ENCODE results near the gene OR1I1. TPM values are rescaled to one million over a fixed set of nuclear protein-coding genes. Genes with fewer than 3 reads are reported as not detected.

Gene OR1I1
- total RNA-seq, 1 donor from 2014 or later, result not detected

DNA sequence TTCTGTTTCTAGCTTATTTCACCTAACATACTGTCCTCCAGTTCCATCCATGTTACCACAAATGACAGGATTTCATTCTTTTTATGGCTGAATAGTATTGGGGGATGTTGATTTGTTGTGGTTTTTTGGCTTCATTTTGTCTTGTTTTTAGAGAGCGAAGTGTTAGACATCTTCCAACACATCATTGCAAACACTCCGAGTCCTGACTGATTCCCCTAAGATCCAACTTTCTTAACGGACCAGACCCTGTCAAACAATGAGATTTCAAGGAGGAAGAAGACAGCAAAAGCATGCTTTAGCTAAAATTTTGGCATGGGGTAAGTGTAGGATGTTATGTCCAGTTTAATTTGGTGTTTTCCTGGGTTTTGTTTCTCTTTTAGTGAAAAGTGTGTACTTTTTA, 36.5 kb upstream of the OR1I1 start:
- Mint-ChIP-seq H3K9me3 (no peaks in the 10 kb centered on the region), H3K27me3 (ENCODE audit: insufficient read depth, low read depth) (peaks cover 5% of the 10 kb centered on the region), H3K27ac (no peak overlapping the region), H3K4me1 (no peaks in the 10 kb centered on the region), H3K36me3 (no peaks in the 10 kb centered on the region), H3K4me3 (no peak overlapping the region)
- TF ChIP-seq EZH2 (IDR thresholded peaks at IDR 0.05) (no peak), EZH2phosphoT487 (IDR thresholded peaks at IDR 0.05) (no peak)
- TF ChIP-seq, protein P1, sequence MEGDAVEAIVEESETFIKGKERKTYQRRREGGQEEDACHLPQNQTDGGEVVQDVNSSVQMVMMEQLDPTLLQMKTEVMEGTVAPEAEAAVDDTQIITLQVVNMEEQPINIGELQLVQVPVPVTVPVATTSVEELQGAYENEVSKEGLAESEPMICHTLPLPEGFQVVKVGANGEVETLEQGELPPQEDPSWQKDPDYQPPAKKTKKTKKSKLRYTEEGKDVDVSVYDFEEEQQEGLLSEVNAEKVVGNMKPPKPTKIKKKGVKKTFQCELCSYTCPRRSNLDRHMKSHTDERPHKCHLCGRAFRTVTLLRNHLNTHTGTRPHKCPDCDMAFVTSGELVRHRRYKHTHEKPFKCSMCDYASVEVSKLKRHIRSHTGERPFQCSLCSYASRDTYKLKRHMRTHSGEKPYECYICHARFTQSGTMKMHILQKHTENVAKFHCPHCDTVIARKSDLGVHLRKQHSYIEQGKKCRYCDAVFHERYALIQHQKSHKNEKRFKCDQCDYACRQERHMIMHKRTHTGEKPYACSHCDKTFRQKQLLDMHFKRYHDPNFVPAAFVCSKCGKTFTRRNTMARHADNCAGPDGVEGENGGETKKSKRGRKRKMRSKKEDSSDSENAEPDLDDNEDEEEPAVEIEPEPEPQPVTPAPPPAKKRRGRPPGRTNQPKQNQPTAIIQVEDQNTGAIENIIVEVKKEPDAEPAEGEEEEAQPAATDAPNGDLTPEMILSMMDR (IDR thresholded peaks at IDR 0.05), result no peak
- H2AFZ ChIP-seq (replicated peaks), result no peak overlapping the region
- no peaks in the 10 kb centered on the region for H3K27me3 ChIP-seq
- no peaks in the 10 kb centered on the region for H3K36me3 ChIP-seq
- no peaks in the 10 kb centered on the region for H3K9me3 ChIP-seq (ENCODE audit: low read depth)
- no peak overlapping the region for H3K4me3 ChIP-seq
- no peak overlapping the region for H3K4me2 ChIP-seq
- H3K27ac ChIP-seq, result no peak overlapping the region
- H4K20me1 ChIP-seq (ENCODE audit: low read depth), result no peaks in the 10 kb centered on the region
- no peak for DNase-seq (ENCODE audit: low spot score)
- H3K79me2 ChIP-seq (ENCODE audit: low read depth), result no peaks in the 10 kb centered on the region
- H3K4me1 ChIP-seq, result no peaks in the 10 kb centered on the region
- H3K9ac ChIP-seq, result no peak overlapping the region
- no peaks in the 10 kb centered on the region for H3F3A ChIP-seq (ENCODE audit: low read depth)

DNA sequence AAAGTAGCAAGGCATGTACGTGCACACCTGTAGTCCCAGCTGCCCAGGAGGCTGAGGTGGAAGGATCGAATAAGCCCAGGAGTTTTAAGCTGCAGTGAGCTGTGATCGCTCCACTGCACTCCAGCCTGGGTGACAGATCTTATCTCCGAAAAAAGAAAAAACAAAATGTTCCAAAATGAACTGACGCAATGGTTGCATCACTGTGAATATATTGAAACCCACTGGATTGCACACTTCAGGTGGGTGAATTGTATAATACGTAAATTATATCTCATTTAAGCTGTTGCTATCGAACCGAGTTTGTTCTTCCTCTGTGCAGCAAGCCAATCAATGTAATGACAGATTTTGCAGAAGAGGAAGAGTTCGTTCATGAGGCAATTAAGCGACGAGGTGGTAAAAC, 34.3 kb upstream of the OR1I1 start:
- H3K27ac ChIP-seq, result no peak overlapping the region
- no peaks in the 10 kb centered on the region for H3K36me3 ChIP-seq
- Mint-ChIP-seq H3K4me3 (no peak overlapping the region), H3K9me3 (no peaks in the 10 kb centered on the region), H3K27me3 (ENCODE audit: insufficient read depth, low read depth) (peaks cover 12% of the 10 kb centered on the region), H3K4me1 (no peaks in the 10 kb centered on the region), H3K36me3 (no peaks in the 10 kb centered on the region), H3K27ac (no peak overlapping the region)
- no peak overlapping the region for H3K9ac ChIP-seq
- TF ChIP-seq, protein P1 (IDR thresholded peaks at IDR 0.05), result no peak
- TF ChIP-seq EZH2 (IDR thresholded peaks at IDR 0.05) (no peak), EZH2phosphoT487 (IDR thresholded peaks at IDR 0.05) (no peak)
- H4K20me1 ChIP-seq (ENCODE audit: low read depth), result no peaks in the 10 kb centered on the region
- H3K4me3 ChIP-seq, result no peak overlapping the region
- no peaks in the 10 kb centered on the region for H3K9me3 ChIP-seq (ENCODE audit: low read depth)
- DNase-seq (ENCODE audit: low spot score), result no peak
- no peak overlapping the region for H2AFZ ChIP-seq (replicated peaks)
- H3F3A ChIP-seq (ENCODE audit: low read depth), result no peaks in the 10 kb centered on the region
- H3K4me1 ChIP-seq, result no peaks in the 10 kb centered on the region
- no peaks in the 10 kb centered on the region for H3K27me3 ChIP-seq
- no peaks in the 10 kb centered on the region for H3K79me2 ChIP-seq (ENCODE audit: low read depth)
- no peak overlapping the region for H3K4me2 ChIP-seq

DNA sequence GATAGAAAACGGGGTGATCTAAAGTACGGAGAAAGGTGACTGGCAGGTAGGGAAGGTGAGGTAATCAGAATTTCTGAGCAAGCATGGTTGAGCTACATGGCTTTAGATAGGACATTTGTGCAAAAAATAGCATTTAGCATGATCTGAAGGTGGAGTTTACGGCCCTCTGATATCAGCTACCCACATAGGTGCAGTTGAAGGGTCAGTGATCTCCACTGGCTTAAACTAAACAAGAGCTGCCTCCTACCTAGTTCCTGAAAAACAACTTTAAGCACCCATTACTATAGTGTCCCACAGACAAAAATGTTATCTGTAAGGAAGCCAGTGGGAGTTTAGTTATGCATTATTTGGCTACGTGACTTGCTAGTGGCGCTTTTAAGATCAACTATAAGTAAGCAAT, 33.9 kb upstream of the OR1I1 start:
- no peaks in the 10 kb centered on the region for H3K4me1 ChIP-seq
- no peak overlapping the region for H3K4me3 Mint-ChIP-seq
- no peak overlapping the region for H3K4me2 ChIP-seq
- H2AFZ ChIP-seq (replicated peaks), result no peak overlapping the region
- no peak for DNase-seq (ENCODE audit: low spot score)
- no peak overlapping the region for H3K9ac ChIP-seq
- no peaks in the 10 kb centered on the region for H3K9me3 Mint-ChIP-seq
- no peaks in the 10 kb centered on the region for H3K27me3 ChIP-seq
- H3K27me3 Mint-ChIP-seq (ENCODE audit: insufficient read depth, low read depth), result peaks cover 12% of the 10 kb centered on the region
- no peaks in the 10 kb centered on the region for H3K4me1 Mint-ChIP-seq
- H3K4me3 ChIP-seq, result no peak overlapping the region
- no peaks in the 10 kb centered on the region for H3K79me2 ChIP-seq (ENCODE audit: low read depth)
- no peaks in the 10 kb centered on the region for H4K20me1 ChIP-seq (ENCODE audit: low read depth)
- no peaks in the 10 kb centered on the region for H3K36me3 ChIP-seq
- H3K27ac Mint-ChIP-seq, result no peak overlapping the region
- H3K36me3 Mint-ChIP-seq, result no peaks in the 10 kb centered on the region
- no peaks in the 10 kb centered on the region for H3K9me3 ChIP-seq (ENCODE audit: low read depth)
- no peak for TF ChIP-seq EZH2phosphoT487 (IDR thresholded peaks at IDR 0.05)
- TF ChIP-seq EZH2 (IDR thresholded peaks at IDR 0.05), result no peak
- TF ChIP-seq, protein P1 (IDR thresholded peaks at IDR 0.05), result no peak
- no peak overlapping the region for H3K27ac ChIP-seq
- no peaks in the 10 kb centered on the region for H3F3A ChIP-seq (ENCODE audit: low read depth)
